ENCODE data around the gene KIF16B.

GRCh38 chr20:16301986-16302385, 271.3 kb downstream of the KIF16B start:
- TF ChIP-seq CTCF (IDR thresholded peaks at IDR 0.05) (no peak), POLR2AphosphoS5 (IDR thresholded peaks at IDR 0.05; ENCODE audit: low read depth, low read length) (no peak)
